Measurements from ENCODE around the gene PIP4K2A.

DNA sequence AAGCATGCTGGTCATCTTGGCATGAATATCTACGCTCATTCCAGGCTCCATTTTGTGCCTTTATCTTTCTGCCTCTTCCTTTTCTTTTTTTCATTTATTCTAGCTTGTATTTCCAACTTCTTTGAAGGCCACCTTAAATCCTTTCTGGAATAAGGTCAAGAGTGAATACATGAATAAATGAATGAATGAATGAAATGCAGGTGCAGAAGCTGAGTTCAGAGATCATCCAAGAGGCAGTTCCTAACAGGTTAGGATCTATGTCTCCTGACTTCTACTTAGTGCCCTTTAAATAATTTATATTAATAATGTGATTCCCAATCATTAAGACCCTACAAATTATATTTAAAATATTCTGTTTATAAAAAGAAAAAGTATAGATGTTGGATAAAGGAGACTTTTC, 125.9 kb downstream of the PIP4K2A start:
- TF ChIP-seq ZFP3 (CRISPR knock-in tag; IDR thresholded peaks at IDR 0.05) (no peak), TOX (CRISPR knock-in tag; IDR thresholded peaks at IDR 0.05; ENCODE audit: borderline replicate concordance) (no peak), ARNTL (CRISPR knock-in tag; IDR thresholded peaks at IDR 0.05; ENCODE audit: borderline replicate concordance, low read depth) (no peak)
- TF ChIP-seq, protein P1, sequence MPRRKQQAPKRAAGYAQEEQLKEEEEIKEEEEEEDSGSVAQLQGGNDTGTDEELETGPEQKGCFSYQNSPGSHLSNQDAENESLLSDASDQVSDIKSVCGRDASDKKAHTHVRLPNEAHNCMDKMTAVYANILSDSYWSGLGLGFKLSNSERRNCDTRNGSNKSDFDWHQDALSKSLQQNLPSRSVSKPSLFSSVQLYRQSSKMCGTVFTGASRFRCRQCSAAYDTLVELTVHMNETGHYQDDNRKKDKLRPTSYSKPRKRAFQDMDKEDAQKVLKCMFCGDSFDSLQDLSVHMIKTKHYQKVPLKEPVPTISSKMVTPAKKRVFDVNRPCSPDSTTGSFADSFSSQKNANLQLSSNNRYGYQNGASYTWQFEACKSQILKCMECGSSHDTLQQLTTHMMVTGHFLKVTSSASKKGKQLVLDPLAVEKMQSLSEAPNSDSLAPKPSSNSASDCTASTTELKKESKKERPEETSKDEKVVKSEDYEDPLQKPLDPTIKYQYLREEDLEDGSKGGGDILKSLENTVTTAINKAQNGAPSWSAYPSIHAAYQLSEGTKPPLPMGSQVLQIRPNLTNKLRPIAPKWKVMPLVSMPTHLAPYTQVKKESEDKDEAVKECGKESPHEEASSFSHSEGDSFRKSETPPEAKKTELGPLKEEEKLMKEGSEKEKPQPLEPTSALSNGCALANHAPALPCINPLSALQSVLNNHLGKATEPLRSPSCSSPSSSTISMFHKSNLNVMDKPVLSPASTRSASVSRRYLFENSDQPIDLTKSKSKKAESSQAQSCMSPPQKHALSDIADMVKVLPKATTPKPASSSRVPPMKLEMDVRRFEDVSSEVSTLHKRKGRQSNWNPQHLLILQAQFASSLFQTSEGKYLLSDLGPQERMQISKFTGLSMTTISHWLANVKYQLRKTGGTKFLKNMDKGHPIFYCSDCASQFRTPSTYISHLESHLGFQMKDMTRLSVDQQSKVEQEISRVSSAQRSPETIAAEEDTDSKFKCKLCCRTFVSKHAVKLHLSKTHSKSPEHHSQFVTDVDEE (CRISPR knock-in tag; IDR thresholded peaks at IDR 0.05) = no peak

Measured in SK-N-SH treated with all-trans-retinoic acid at 6 μM for 48 hours (cell line).